ENCODE measurements around the gene IGSF9. TPM values are rescaled to one million over a fixed set of nuclear protein-coding genes. Genes with fewer than 3 reads are reported as not detected.

Gene IGSF9
- total RNA-seq, 4 donors from 2014 or later, result 0.29 to 6.2 (median 1.2) TPM; not detected in 1

DNA sequence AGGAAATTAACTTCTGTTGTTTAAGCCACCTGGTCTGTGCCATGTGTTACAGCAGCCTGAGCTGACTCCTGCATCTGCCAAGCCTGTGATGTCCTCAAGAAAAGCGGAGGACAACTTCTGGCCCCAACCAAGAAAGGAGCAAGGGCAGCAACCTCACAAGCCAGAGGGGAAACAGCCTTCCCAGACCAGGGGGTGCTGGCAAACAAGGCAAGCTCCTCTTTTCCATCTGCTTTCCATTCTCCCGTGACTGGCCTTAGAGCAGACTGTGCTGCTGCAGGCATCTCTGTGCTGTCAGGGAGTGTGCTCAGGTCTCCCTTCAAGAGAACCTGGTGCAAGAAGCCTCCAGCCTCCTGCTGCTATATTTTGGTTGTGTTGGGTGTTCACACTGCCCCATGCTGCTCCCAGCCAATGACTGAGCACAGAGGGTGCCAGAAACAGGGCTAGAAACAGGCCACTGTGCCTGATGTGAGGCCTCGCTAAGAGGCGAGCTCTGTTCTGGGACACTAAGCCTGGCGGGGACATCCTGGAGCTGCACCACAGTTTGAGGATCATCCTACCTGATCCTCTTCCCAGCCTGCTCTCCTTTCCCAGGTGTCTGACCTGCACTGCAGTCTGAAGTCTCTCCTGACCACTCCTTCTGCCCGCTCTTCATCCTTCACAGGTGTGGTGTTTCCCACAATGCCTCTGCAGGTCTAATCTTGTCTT, 36.1 kb upstream of the IGSF9 start:
- H3K36me3 ChIP-seq, result no peaks in the 10 kb centered on the region
- H3K9me3 ChIP-seq, result no peaks in the 10 kb centered on the region
- no peaks in the 10 kb centered on the region for H3K4me1 ChIP-seq
- no peak overlapping the region for H3K4me3 ChIP-seq
- TF ChIP-seq POLR2A (IDR thresholded peaks at IDR 0.05) (no peak), CTCF (IDR thresholded peaks at IDR 0.05) (no peak)
- no peak overlapping the region for H3K27ac ChIP-seq
- no peaks in the 10 kb centered on the region for H3K27me3 ChIP-seq
- no peak for DNase-seq
- intact Hi-C loops (cut with DNase I; ENCODE audit: low total_unique reads), result no loop called here

GRCh38 chr1:159980786-159981185, 35.4 kb upstream of the IGSF9 start:
- DNase-seq, result no peak
- Histone ChIP-seq H3K4me3 (no peak overlapping the region), H3K9me3 (no peaks in the 10 kb centered on the region), H3K36me3 (no peaks in the 10 kb centered on the region), H3K4me1 (no peaks in the 10 kb centered on the region), H3K27me3 (no peaks in the 10 kb centered on the region), H3K27ac (no peak overlapping the region)
- TF ChIP-seq POLR2A (IDR thresholded peaks at IDR 0.05), result no peak
- no peak for TF ChIP-seq CTCF (IDR thresholded peaks at IDR 0.05)
- intact Hi-C loops (cut with DNase I; ENCODE audit: low total_unique reads), result no loop called here

DNA sequence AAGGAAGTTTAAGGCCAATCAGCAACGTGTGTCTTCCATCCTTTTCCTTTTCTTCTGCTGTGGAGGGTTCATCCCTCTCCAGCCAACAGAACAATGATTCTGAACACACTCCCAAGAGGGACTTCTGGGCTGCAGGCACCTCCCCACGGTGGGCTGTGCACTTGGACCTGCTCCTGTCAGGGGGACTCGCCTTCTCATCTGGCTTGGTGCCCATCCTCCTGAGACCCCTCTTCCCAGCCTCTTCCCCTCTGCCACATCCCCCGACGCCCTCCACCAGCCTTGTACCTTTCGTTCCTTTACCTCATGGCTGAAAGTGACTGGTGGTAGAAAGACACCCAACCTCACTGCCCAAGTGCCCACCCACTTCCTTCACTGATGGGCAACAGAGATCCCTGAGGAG, 34.7 kb upstream of the IGSF9 start:
- Histone ChIP-seq H3K27me3 (no peaks in the 10 kb centered on the region), H3K4me3 (no peak overlapping the region), H3K36me3 (no peaks in the 10 kb centered on the region), H3K9me3 (no peaks in the 10 kb centered on the region), H3K4me1 (no peaks in the 10 kb centered on the region), H3K27ac (no peak overlapping the region)
- intact Hi-C loops (cut with DNase I; ENCODE audit: low total_unique reads), result no loop called here
- DNase-seq, result no peak
- no peak for TF ChIP-seq POLR2A (IDR thresholded peaks at IDR 0.05)
- no peak for TF ChIP-seq CTCF (IDR thresholded peaks at IDR 0.05)

DNA sequence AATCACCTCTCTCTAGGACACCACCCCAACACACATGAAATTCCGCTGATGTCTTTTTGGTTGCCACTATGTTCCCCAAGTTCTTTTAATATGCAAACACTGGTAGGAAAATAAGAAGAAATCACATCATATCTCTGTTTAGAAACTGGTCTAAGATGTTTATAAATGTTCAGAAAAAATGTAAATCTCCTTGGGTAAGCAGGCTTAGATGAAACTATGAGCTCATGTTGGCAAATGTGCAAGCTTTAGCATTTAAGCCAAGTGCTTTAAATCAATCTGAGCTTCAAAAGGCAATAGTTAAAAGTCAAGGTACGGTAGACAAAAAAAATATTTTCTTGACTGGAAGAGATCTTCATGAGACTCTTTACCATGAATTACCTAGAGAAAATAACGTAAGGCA, 33.8 kb upstream of the IGSF9 start:
- Histone ChIP-seq H3K27me3 (no peaks in the 10 kb centered on the region), H3K27ac (no peak overlapping the region)
- intact Hi-C loops (cut with DNase I; ENCODE audit: low total_unique reads), result no loop called here

DNA sequence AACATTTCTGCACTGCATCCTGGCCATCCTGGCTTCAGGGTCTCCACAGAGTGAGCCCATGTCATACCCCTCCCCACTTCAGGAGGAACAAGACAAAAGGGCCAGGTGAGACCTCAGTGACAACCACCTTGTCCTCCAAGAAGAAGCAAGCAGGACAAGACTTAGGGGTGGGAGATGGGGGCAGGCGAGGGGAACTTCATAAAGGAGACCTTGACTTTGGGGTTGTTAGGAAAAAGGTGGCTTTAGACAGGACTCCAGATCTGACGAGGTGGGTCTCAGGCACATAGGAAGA, 32.6 kb upstream of the IGSF9 start:
- Histone ChIP-seq H3K27ac (no peak overlapping the region), H3K4me3 (no peak overlapping the region), H3K4me1 (no peaks in the 10 kb centered on the region), H3K27me3 (no peaks in the 10 kb centered on the region), H3K9me3 (no peaks in the 10 kb centered on the region), H3K36me3 (no peaks in the 10 kb centered on the region)
- DNase-seq, result no peak
- TF ChIP-seq CTCF (IDR thresholded peaks at IDR 0.05) (no peak), POLR2A (IDR thresholded peaks at IDR 0.05) (no peak)
- intact Hi-C loops (cut with DNase I; ENCODE audit: low total_unique reads), result no loop called here

More for the DNA sequence above, 33.8 kb upstream of the IGSF9 start:
- Histone ChIP-seq H3K4me1 (no peaks in the 10 kb centered on the region), H3K4me3 (no peak overlapping the region), H3K36me3 (no peaks in the 10 kb centered on the region), H3K9me3 (no peaks in the 10 kb centered on the region)
- TF ChIP-seq POLR2A (IDR thresholded peaks at IDR 0.05), result no peak
- DNase-seq, result no peak

All from uterus (tissue), 4 donors.